DOHH2 (cell line): ENCODE measurements around the gene GRID2.

Experiments used
- EZH2phosphoT487 ChIP-seq: fragments of 200-600 bp; sonication (generic); IDR thresholded peaks from 2 replicates; pipeline ENCODE4 v1.6.1; 2017; ENCODE audit warnings: borderline replicate concordance, mild to moderate bottlenecking, antibody characterized with exemption, low read length, moderate library complexity, mixed read lengths
- TF ChIP-seq, protein P1 (sequence below): fragments of 200-600 bp; sonication (generic); IDR thresholded peaks from one replicate; pipeline ENCODE4 v1.5.1; 2014; ENCODE audit warnings: antibody characterized with exemption, mild to moderate bottlenecking, low read depth, low read length; ENCODE audit not compliant: poor library complexity, severe bottlenecking

DNA sequence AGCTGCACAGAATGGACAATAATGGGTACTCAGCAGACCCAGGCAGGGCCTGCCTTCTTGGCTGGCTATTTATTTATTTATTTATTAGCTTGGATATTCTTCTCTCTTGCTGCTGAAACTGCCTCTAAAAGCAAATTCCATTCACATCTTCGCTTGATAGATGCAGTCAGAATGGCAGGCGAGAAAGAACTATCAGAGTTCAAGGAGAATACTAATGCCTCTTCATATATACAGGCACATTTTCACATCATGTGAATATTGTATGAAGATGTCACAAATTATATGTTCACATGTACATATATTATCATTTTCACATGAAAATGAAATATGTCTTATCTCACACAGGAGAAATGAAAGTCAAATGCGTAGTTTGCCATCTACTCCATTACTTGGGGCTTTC lies 1045.1 kb downstream of the GRID2 start:
- TF ChIP-seq, protein P1, sequence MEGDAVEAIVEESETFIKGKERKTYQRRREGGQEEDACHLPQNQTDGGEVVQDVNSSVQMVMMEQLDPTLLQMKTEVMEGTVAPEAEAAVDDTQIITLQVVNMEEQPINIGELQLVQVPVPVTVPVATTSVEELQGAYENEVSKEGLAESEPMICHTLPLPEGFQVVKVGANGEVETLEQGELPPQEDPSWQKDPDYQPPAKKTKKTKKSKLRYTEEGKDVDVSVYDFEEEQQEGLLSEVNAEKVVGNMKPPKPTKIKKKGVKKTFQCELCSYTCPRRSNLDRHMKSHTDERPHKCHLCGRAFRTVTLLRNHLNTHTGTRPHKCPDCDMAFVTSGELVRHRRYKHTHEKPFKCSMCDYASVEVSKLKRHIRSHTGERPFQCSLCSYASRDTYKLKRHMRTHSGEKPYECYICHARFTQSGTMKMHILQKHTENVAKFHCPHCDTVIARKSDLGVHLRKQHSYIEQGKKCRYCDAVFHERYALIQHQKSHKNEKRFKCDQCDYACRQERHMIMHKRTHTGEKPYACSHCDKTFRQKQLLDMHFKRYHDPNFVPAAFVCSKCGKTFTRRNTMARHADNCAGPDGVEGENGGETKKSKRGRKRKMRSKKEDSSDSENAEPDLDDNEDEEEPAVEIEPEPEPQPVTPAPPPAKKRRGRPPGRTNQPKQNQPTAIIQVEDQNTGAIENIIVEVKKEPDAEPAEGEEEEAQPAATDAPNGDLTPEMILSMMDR: no peak
- TF ChIP-seq EZH2phosphoT487: no peak
